MCF 10A (cell line): Measurements from ENCODE around the gene PTCRA. TPM values are rescaled to one million over a fixed set of nuclear protein-coding genes. Genes with fewer than 3 reads are reported as not detected.

ENCODE experiments used
- BruUV-seq: library from RNA; stranded (reverse); fragments of 400-500 nt; replicated peaks from 2 replicates; lab custom pipeline; 2021; lab: Mats Ljungman, UMichigan
- CTCF ChIA-PET: fragments of 300-600 bp; sonication (Branson Sonifier 250); formaldehyde crosslinking; extraction: SDS; loops from one replicate; lab custom pipeline; 2021; ENCODE audit warnings: antibody characterized with exemption, inconsistent platforms; lab: Yijun Ruan, JAX
- POLR2A ChIA-PET: fragments of 300-600, 350-650 bp; sonication (Branson Sonifier 250); formaldehyde crosslinking; extraction: SDS; loops from one replicate; lab custom pipeline; 2020; ENCODE audit warnings: antibody characterized with exemption, inconsistent platforms; lab: Yijun Ruan, JAX
- DNase-seq: peaks from one replicate; pipeline ENCODE4 v3.0.0-alpha.2; 2018; ENCODE audit not compliant: unreplicated experiment
- H3K27ac Mint-ChIP-seq: one replicate; pipeline ENCODE4 v1.8.0; 2022; ENCODE audit warnings: mild to moderate bottlenecking, low read depth, mixed read lengths; ENCODE audit not compliant: unreplicated experiment
- H3K27me3 Mint-ChIP-seq: one replicate; pipeline ENCODE4 v1.8.0; 2022; ENCODE audit warnings: mixed read lengths; ENCODE audit not compliant: insufficient read depth, unreplicated experiment
- H3K36me3 Mint-ChIP-seq: one replicate; pipeline ENCODE4 v1.8.0; 2022; ENCODE audit warnings: mild to moderate bottlenecking, moderate library complexity, mixed read lengths; ENCODE audit not compliant: insufficient read depth, unreplicated experiment
- H3K4me1 Mint-ChIP-seq: one replicate; pipeline ENCODE4 v1.8.0; 2022; ENCODE audit warnings: mixed read lengths; ENCODE audit not compliant: insufficient read depth, unreplicated experiment
- H3K4me3 Mint-ChIP-seq: one replicate; pipeline ENCODE4 v1.8.0; 2022; ENCODE audit warnings: mild to moderate bottlenecking, moderate library complexity, mixed read lengths; ENCODE audit not compliant: unreplicated experiment
- H3K9me3 Mint-ChIP-seq: one replicate; pipeline ENCODE4 v1.8.0; 2022; ENCODE audit warnings: mixed read lengths; ENCODE audit not compliant: unreplicated experiment
- CTCF ChIP-seq: fragments of 200-600 bp; IDR thresholded peaks from one replicate; pipeline ENCODE4 v1.8.0; 2022; ENCODE audit warnings: antibody characterized with exemption, mild to moderate bottlenecking; ENCODE audit not compliant: unreplicated experiment
- intact Hi-C: fragments of 100-400 bp; cut with micrococcal nuclease; formaldehyde crosslinking; loops from 2 replicates; pipeline ENCODE4 v1.14.1; 2022
- total RNA-seq: library from RNA; stranded (reverse); gene quantifications from 2 replicates; pipeline ENCODE4 v1.2.3, GENCODE V29; 2022

Gene PTCRA
- total RNA-seq, 1 experiment from 2014 or later = not detected

- CTCF ChIA-PET = interaction anchor here (1.0 kb wide), 1 partner anchor 34 kb away, joined by 4 read pairs; no protein-coding TSS in a partner anchor
- POLR2A ChIA-PET = interaction anchor here (0.9 to 1.5 kb wide), 2 partner anchors 46 to 75 kb away, joined by 5 to 6 read pairs; partner anchors contain the start of gene PEX6
- H3K27me3 Mint-ChIP-seq = no peaks in the 10 kb centered on the region
- TF ChIP-seq CTCF = no peak
- no peak overlapping the region for H3K27ac Mint-ChIP-seq
- peak; percentile 32 for DNase-seq
- intact Hi-C loops = no loop called here
- H3K4me3 Mint-ChIP-seq = no peak overlapping the region
- H3K9me3 Mint-ChIP-seq = no peaks in the 10 kb centered on the region
- peaks cover 39% of the 10 kb centered on the region for H3K4me1 Mint-ChIP-seq
- H3K36me3 Mint-ChIP-seq = peaks cover 48% of the 10 kb centered on the region
- no TSS peak for BruUV-seq
Measured at GRCh38 chr6:42933205-42933604, 17.4 kb downstream of the PTCRA start.

- H3K9me3 Mint-ChIP-seq = no peaks in the 10 kb centered on the region
- H3K4me3 Mint-ChIP-seq = no peak overlapping the region
- H3K27me3 Mint-ChIP-seq = no peaks in the 10 kb centered on the region
- peaks cover 33% of the 10 kb centered on the region for H3K4me1 Mint-ChIP-seq
- no peak overlapping the region for H3K27ac Mint-ChIP-seq
- intact Hi-C loops = no loop called here
- no peak for TF ChIP-seq CTCF
- ChIA-PET POLR2A (interaction anchor here (0.5 to 0.6 kb wide), 2 partner anchors 8 to 235 kb away, joined by 3 read pairs; no protein-coding TSS in a partner anchor), CTCF (interaction anchor here (0.7 kb wide), 1 partner anchor 107 kb away, joined by 3 read pairs; no protein-coding TSS in a partner anchor)
- H3K36me3 Mint-ChIP-seq = peaks cover 43% of the 10 kb centered on the region
- BruUV-seq = no TSS peak
- no peak for DNase-seq
Measured at GRCh38 chr6:42935322-42935721, 19.5 kb downstream of the PTCRA start.

- Mint-ChIP-seq H3K27ac (no peak overlapping the region), H3K36me3 (peaks cover 45% of the 10 kb centered on the region), H3K27me3 (no peaks in the 10 kb centered on the region), H3K9me3 (no peaks in the 10 kb centered on the region), H3K4me1 (peaks cover 23% of the 10 kb centered on the region), H3K4me3 (no peak overlapping the region)
- POLR2A ChIA-PET = interaction anchor here (0.6 to 0.7 kb wide), 2 partner anchors 44 to 571 kb away, joined by 4 to 5 read pairs; no protein-coding TSS in a partner anchor
- CTCF ChIA-PET = interaction anchor here (0.6 kb wide), 1 partner anchor 706 kb away, joined by 4 read pairs; no protein-coding TSS in a partner anchor
- no TSS peak for BruUV-seq
- intact Hi-C loops = no loop called here
- no peak for TF ChIP-seq CTCF
- DNase-seq = no peak
Measured at GRCh38 chr6:42936398-42936797, 20.5 kb downstream of the PTCRA start.

- CTCF ChIA-PET = interaction anchor here (0.6 to 0.7 kb wide), 4 partner anchors 41 to 355 kb away, joined by 3 to 4 read pairs (median 4); no protein-coding TSS in a partner anchor
- POLR2A ChIA-PET = interaction anchor here (0.5 to 1.3 kb wide), 7 partner anchors 8 to 1017 kb away, joined by 3 to 5 read pairs (median 3); partner anchors contain the start of genes KLC4, MED20, MRPL2 and PPP2R5D
- H3K4me3 Mint-ChIP-seq = no peak overlapping the region
- TF ChIP-seq CTCF = no peak
- no peaks in the 10 kb centered on the region for H3K27me3 Mint-ChIP-seq
- H3K27ac Mint-ChIP-seq = no peak overlapping the region
- no peaks in the 10 kb centered on the region for H3K9me3 Mint-ChIP-seq
- peaks cover 13% of the 10 kb centered on the region for H3K4me1 Mint-ChIP-seq
- no peak for DNase-seq
- no TSS peak for BruUV-seq
- peaks cover 49% of the 10 kb centered on the region for H3K36me3 Mint-ChIP-seq
- intact Hi-C loops = no loop called here
Measured at GRCh38 chr6:42937548-42938427, 21.9 kb downstream of the PTCRA start.
